AG04449 (cell line): ENCODE measurements around the gene KIF26B.

ENCODE experiments used
- CTCF ChIA-PET: fragments of 350-600 bp; formaldehyde crosslinking; extraction: SDS; loops from one replicate; lab custom pipeline; 2021; ENCODE audit warnings: antibody characterized with exemption; lab: Yijun Ruan, JAX
- POLR2A ChIA-PET: fragments of 400-600, 350-600 bp; formaldehyde crosslinking; extraction: SDS; loops from one replicate; lab custom pipeline; 2020; ENCODE audit warnings: antibody characterized with exemption, inconsistent platforms; lab: Yijun Ruan, JAX
- DNase-seq: peaks from one replicate; pipeline ENCODE4 v3.0.0-alpha.2; 2010; ENCODE audit warnings: low read depth, low spot score
- H3K4me3 ChIP-seq: 2 replicates; pipeline ENCODE4 v1.5.1; 2011; ENCODE audit warnings: low read depth, mild to moderate bottlenecking, control low read depth, low read length
- CTCF ChIP-seq: IDR thresholded peaks from one replicate; pipeline ENCODE4 v1.5.1; 2011; ENCODE audit warnings: mild to moderate bottlenecking, moderate library complexity, low read length, control low read depth, inconsistent platforms; ENCODE audit not compliant: insufficient read depth; ENCODE audit errors: missing control alignments

Gene KIF26B

GRCh38 chr1:245469734-245470133 lies 314.9 kb downstream of the KIF26B start:
- TF ChIP-seq CTCF, result no peak
- DNase-seq, result no peak
- H3K4me3 ChIP-seq, result no peak overlapping the region
- ChIA-PET CTCF (no interaction called here), POLR2A (no interaction called here)

- ChIA-PET CTCF (no interaction called here), POLR2A (no interaction called here)
- DNase-seq, result no peak
- H3K4me3 ChIP-seq, result no peak overlapping the region
- TF ChIP-seq CTCF, result no peak
These were observed 320.3 kb downstream of the KIF26B start for GRCh38 chr1:245475126-245475525.

DNA sequence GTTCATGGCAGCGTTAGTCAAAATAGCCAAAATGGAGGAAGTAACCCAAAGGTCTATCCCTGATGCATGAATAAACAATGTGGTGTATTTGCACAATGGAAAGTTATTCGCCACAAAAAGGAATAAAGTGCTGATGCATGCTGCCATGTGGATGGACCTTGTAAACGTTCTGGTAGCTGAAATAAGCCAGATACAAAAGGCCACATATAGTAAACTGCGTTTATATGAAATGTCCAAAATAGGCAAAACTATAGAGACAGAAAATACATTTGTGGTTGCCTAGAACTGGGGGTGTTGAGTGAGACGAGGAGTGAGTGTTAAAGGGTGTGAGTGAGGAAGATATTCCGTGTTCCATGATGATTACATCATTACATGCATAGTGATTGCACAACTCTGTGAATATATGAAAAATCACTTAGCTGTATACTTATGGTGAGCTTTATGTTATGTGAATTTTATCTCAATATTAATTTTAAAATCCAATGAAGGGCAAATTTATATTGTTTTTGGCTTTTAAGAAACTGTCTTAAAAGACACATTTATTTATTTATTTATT lies 321.3 kb downstream of the KIF26B start:
- H3K4me3 ChIP-seq, result no peak overlapping the region
- TF ChIP-seq CTCF, result no peak
- ChIA-PET POLR2A (no interaction called here), CTCF (interaction anchor here (1.3 kb wide), 1 partner anchor 10 kb away, joined by 3 read pairs; no protein-coding TSS in a partner anchor)
- no peak for DNase-seq

GRCh38 chr1:245477941-245478340 lies 323.2 kb downstream of the KIF26B start:
- CTCF ChIA-PET, result no interaction called here
- no peak for TF ChIP-seq CTCF
- H3K4me3 ChIP-seq, result no peak overlapping the region
- DNase-seq, result no peak
- POLR2A ChIA-PET, result no interaction called here

DNA sequence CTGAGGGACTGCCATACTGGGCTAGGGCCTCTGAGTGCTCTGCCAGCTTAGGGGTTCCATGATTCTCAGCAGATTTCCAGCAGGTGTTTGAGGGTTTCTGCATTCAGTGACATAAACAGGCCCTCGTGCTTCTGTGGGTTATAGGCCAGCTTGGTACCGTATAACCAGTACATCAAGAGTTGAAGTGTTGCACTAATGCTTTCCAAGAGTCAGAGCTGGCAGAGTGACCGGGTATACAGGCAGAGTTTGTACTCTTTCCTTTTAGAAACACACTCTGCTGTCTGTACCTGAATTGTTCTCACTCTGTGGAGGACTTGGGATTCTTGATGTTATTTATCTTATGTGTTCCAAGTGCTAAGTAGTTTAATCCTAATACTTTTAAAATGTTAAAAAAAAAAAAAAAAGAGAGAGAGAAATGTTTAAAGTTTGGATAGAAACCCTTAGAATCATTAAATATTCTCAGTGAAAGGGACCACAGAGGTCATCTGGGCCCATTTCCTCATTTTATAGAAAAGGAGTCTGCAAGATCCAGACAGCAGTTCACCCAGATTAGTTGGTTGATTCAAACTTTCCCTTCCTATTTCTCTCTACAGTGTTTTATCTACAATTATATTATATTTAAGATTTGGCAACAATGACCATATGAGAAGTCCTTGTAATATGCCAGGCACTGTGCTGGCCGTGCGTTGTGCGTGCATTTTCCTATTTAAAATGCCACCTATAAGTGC lies 325.8 kb downstream of the KIF26B start:
- ChIA-PET CTCF (interaction anchor here (1.1 kb wide), 1 partner anchor 11 kb away, joined by 4 read pairs; no protein-coding TSS in a partner anchor), POLR2A (no interaction called here)
- no peak for TF ChIP-seq CTCF
- DNase-seq, result no peak
- H3K4me3 ChIP-seq, result no peak overlapping the region

- H3K4me3 ChIP-seq, result no peak overlapping the region
- ChIA-PET CTCF (interaction anchor here (1.1 kb wide), 1 partner anchor 11 kb away, joined by 4 read pairs; no protein-coding TSS in a partner anchor), POLR2A (no interaction called here)
- no peak for DNase-seq
- no peak for TF ChIP-seq CTCF
These were observed 326.5 kb downstream of the KIF26B start for GRCh38 chr1:245481261-245481660.
